ENCODE results near the gene ATP9A. TPM values are rescaled to one million over a fixed set of nuclear protein-coding genes. Genes with fewer than 3 reads are reported as not detected.

The ATP9A gene
- total RNA-seq, 1 donor = 69.1 TPM

DNA sequence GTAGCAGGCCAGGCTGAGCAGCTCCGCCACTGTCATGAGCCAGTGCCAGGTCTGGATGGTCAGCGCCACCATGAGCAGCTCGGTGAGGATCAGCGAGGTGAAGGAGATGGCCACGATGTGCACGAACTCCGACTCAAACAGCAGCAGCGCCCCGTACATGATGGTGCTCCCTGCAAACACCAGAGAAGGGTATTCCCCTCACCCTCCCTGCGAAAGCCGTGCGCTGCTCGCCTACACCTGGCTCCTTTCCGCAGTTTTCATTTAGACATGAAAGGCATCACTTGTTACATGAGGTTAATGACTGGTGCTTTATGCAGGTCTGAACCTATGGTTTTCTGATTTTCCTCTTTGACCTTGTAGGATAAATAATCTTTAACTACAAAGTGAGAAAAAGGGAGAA lies 163.3 kb downstream of the ATP9A start:
- no peak for DNase-seq (ENCODE audit: low read depth)
- TF ChIP-seq, protein P1, sequence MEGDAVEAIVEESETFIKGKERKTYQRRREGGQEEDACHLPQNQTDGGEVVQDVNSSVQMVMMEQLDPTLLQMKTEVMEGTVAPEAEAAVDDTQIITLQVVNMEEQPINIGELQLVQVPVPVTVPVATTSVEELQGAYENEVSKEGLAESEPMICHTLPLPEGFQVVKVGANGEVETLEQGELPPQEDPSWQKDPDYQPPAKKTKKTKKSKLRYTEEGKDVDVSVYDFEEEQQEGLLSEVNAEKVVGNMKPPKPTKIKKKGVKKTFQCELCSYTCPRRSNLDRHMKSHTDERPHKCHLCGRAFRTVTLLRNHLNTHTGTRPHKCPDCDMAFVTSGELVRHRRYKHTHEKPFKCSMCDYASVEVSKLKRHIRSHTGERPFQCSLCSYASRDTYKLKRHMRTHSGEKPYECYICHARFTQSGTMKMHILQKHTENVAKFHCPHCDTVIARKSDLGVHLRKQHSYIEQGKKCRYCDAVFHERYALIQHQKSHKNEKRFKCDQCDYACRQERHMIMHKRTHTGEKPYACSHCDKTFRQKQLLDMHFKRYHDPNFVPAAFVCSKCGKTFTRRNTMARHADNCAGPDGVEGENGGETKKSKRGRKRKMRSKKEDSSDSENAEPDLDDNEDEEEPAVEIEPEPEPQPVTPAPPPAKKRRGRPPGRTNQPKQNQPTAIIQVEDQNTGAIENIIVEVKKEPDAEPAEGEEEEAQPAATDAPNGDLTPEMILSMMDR (IDR thresholded peaks at IDR 0.05; ENCODE audit: insufficient read depth, low read length) = no peak
- no peak overlapping the region for H3K4me3 ChIP-seq (ENCODE audit: low read depth, low read length)

DNA sequence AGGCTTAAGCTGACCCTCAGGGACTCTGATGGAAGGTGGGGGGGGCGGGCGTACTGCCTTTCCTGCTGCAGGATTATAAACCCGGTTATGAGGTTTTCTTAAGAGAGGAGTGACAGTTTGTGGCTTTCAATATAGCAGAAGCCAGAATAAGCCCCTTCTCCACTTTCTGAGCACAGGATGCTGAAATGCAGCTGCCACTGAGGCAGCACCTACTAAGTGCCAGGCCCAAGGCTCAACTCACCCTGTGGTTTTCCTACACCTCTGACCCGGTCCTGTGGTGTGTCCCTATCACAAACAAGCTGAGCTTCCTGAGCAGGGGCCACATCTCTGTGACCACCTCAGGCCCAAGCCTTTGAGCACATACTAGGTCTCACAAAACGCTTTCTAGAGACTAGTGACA lies 166.1 kb downstream of the ATP9A start:
- H3K4me3 ChIP-seq (ENCODE audit: low read depth, low read length) = no peak overlapping the region
- DNase-seq (ENCODE audit: low read depth) = no peak
- TF ChIP-seq, protein P1 (IDR thresholded peaks at IDR 0.05; ENCODE audit: insufficient read depth, low read length) = no peak

DNA sequence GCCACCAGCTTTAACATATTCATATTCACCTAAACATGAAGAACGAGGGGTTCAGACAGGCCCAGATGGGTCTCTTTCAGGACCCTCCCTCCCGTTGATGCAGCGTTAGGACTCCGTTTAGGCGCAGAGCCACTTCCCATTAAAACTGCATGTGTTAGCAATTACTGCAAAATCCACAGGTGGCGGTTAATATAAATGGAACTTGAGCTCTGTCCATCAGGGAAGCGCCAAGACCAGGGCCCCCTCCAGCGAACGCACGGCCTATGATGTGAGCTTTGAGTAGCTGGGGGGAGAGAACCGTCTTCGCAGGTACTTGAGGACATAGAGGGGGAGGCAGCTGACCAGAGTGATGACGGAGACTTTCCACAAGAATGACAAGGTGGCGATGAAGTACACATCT lies 167.2 kb downstream of the ATP9A start:
- no peak for DNase-seq (ENCODE audit: low read depth)
- H3K4me3 ChIP-seq (ENCODE audit: low read depth, low read length) = no peak overlapping the region
- TF ChIP-seq, protein P1 (IDR thresholded peaks at IDR 0.05; ENCODE audit: insufficient read depth, low read length) = no peak

DNA sequence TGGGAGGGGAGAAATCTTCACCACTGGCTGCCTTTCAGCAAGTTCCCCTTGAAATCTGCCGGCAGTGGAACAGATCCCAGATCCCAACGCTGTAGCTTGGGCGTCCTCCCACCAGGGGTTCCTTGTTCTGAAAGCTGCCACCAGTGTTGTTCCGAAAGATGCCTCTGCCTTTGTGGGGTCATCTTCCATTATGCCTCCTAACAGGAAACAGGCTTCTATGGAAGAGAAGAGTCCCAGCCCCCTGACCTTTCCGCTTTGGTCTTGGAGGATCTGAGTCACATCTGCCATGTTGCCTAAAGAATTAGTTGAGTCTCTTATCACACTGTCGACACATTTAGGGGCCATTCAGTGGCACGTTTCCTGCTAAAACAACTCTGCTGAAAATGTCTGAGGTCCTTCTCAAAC lies 168.2 kb downstream of the ATP9A start:
- TF ChIP-seq, protein P1 (IDR thresholded peaks at IDR 0.05; ENCODE audit: insufficient read depth, low read length) = no peak
- no peak for DNase-seq (ENCODE audit: low read depth)
- H3K4me3 ChIP-seq (ENCODE audit: low read depth, low read length) = no peak overlapping the region

DNA sequence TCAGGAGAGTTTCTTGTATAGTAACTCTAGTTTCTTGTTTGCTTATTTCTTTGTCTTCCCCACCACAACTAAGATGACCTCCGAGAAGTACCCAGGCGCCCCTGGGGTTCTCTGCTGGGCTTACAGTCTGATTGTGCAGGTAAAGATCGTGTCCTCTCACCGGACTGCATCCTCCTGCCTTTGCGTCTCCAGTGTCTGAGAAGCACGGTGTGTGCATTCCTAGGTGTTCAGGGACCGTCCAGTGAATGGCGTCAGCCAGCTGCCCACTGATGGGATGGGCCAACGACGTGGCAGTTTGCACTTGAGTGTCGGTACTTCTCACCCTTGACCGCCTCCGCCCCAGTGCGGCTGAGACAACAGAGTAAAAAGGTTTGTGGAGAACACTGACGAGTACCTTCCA lies 169.6 kb downstream of the ATP9A start:
- no peak for DNase-seq (ENCODE audit: low read depth)
- H3K4me3 ChIP-seq (ENCODE audit: low read depth, low read length) = no peak overlapping the region
- TF ChIP-seq, protein P1 (IDR thresholded peaks at IDR 0.05; ENCODE audit: insufficient read depth, low read length) = no peak

DNA sequence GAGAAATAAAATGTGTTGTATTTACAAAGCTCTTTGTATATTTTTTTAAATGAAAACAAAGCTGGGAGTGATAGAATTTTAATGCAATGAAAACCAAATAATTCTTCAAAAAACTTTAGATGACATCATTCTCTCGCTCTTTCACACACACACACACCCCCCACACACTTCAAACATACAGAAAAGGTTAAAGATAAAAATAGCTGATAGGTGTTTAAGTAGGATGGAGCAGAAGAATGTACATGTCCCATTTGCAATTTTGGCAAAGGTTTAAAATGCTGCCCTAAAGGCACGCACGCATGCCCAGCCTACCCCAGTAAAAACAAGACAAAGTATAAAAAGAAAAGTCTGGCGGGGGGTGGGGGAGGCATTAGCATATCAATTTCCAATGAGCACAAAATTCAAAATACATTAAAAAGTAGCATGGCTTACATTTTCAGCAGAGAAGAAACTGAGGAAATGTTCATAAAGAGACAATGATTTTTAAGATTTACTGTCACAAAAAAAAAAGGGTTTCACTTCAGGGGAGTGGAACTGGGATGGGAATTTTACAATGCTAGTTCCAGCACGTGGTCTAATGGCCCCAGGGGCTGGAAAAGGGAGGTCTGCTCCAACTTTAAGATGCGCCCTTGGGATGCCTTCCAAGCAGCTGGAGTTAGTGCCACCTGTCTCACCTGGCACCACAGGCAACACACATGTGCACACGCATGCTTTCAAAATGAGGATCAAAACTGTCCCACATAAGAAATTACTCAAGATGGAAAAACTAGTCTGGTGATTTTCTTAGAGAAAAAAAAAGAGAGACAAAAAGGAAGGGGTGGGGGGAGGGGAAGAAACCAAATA lies 170.6 kb downstream of the ATP9A start:
- TF ChIP-seq, protein P1 (IDR thresholded peaks at IDR 0.05; ENCODE audit: insufficient read depth, low read length) = no peak
- no peak overlapping the region for H3K4me3 ChIP-seq (ENCODE audit: low read depth, low read length)
- DNase-seq (ENCODE audit: low read depth) = no peak
